ENCODE results near the gene MMAB.

MMAB gene

DNA sequence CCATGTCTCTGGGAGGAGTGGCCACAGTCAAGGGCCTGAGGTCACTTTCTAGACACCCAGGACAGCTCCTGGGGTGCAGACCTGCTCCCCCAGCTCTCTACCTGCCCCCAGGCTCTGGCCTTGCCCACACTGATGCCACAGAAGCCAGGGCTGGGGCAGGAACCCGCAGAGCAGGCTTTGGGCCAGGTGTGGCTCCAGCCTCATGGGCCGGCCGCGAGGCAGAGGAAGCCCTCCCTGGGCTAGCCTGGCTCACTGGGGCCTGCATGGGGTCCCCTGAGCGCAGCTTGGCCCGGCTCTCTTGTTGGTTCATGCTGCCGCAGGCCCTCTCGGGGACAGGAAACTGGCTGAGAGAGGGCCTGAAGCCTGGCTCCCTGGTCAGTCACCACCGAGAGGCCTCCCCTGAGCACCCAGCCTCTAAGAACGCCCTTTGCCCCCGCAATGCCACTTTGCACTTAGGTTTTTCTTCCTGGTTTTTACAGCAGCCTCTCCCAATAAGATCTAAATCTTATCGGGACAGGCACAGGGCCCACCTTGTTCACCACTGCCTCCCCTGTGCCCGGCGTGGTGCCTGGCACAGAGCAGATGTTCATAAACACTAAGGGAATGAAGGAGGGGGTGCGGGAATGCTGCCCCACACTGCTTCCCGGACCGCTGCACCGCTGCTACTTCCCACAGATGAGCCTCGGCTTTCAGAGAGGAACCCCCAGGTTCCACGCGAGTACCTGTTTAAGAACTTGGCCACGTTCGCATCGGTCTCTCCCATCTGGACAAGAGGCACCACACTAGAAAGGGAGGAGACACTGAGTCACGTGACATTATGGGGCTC is 14.7 kb downstream of the MMAB start:
- no peak overlapping the region for H3K4me3 ChIP-seq (replicated peaks in 1 of 2; ENCODE audit: low read depth in 2 of 2, low read length in 2 of 2)
- TF ChIP-seq, protein P1, sequence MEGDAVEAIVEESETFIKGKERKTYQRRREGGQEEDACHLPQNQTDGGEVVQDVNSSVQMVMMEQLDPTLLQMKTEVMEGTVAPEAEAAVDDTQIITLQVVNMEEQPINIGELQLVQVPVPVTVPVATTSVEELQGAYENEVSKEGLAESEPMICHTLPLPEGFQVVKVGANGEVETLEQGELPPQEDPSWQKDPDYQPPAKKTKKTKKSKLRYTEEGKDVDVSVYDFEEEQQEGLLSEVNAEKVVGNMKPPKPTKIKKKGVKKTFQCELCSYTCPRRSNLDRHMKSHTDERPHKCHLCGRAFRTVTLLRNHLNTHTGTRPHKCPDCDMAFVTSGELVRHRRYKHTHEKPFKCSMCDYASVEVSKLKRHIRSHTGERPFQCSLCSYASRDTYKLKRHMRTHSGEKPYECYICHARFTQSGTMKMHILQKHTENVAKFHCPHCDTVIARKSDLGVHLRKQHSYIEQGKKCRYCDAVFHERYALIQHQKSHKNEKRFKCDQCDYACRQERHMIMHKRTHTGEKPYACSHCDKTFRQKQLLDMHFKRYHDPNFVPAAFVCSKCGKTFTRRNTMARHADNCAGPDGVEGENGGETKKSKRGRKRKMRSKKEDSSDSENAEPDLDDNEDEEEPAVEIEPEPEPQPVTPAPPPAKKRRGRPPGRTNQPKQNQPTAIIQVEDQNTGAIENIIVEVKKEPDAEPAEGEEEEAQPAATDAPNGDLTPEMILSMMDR (IDR thresholded peaks at IDR 0.05; ENCODE audit: low read depth, low read length) = no peak
- no peak for DNase-seq (ENCODE audit: low read depth in 2 of 2)

- DNase-seq (ENCODE audit: low read depth in 2 of 2) = no peak
- no peak overlapping the region for H3K4me3 ChIP-seq (replicated peaks in 1 of 2; ENCODE audit: low read depth in 2 of 2, low read length in 2 of 2)
- TF ChIP-seq, protein P1 (IDR thresholded peaks at IDR 0.05; ENCODE audit: low read depth, low read length) = no peak
Observed at GRCh38 chr12:109557805-109558204, 15.5 kb downstream of the MMAB start.

DNA sequence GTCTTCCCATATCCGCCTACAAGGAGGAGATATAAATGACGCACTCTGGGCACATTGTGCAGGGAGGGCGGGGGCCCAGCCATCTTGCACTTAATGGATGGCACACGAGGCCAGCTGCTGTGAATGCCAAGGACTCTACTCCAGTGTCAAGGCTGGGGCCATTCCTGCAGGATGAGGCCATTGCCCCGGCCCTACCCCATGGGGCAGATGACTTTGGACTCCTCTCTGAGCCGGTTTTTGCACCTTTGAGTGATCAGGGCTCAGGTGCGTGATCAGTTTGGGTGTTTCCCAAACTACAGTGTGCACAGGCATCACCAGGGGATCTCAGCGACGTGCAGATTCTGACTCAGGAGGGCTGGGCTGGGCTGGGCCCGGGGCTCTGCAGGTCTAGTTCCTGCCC is 16.1 kb downstream of the MMAB start:
- TF ChIP-seq, protein P1 (IDR thresholded peaks at IDR 0.05; ENCODE audit: low read depth, low read length) = no peak
- no peak overlapping the region for H3K4me3 ChIP-seq (replicated peaks in 1 of 2; ENCODE audit: low read depth in 2 of 2, low read length in 2 of 2)
- no peak for DNase-seq (ENCODE audit: low read depth in 2 of 2)

DNA sequence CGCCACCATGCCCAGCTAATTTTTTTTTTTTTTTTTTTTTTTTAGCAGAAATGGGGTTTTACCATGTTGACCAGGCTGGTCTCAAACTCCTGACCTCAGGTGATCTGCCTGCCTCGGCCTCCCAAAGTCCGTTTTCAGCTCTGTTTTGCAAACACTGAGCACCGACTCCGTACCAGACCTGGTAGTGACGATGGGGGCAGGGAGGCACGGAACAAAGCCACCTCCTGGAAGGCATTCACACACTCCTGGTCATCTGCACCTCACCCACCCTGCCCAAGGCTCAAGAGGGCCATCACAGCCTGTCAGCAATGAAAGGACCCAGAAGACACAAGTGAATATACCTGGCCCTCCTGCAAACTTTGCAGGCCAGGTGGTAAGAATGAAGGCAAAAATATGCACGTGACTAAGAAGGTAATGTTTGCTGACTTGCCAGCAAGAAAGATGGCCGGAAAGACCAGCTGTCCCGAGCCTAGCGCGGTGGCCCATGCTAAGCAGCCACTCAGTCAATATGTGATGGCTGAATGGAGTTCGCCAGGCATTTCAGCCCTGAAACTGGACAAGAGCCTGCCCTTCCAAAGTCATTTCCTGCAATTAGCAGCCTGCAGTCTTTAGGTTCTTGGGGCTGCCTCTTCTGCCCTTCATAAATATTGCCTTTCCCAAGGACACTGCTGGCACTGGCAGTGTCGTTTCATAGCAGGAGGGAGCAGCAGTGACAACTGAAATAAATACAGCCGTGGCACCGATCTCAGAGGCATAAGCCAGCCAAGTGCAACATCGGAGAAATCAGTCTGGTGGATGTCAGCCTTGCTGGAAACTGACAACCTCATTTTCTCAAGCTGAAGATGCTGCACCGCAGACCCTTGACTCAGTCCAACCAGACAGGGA is 17.6 kb downstream of the MMAB start:
- TF ChIP-seq, protein P1 (IDR thresholded peaks at IDR 0.05; ENCODE audit: low read depth, low read length) = no peak
- DNase-seq (ENCODE audit: low read depth in 2 of 2) = no peak
- no peak overlapping the region for H3K4me3 ChIP-seq (replicated peaks in 1 of 2; ENCODE audit: low read depth in 2 of 2, low read length in 2 of 2)

DNA sequence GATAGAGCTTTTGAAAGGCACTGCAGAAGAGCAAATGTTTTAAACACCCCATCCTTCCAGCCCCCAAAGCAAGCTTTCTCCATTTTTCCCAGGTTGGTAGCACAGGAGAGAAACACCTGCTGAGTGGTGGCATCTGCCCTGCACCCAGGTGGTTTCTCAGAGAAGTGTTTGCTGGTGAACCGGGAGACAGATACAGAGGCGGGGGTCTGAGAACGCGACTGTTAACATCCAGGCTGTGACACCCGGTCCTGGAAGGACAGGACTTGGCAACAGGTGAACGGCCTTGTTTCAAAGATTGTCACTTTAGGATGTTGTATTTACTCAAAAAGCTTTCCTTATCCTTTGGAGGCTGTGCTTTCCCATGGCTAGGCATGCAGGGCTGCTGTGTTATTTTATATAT is 18.5 kb downstream of the MMAB start:
- no peak for DNase-seq (ENCODE audit: low read depth in 2 of 2)
- no peak overlapping the region for H3K4me3 ChIP-seq (replicated peaks in 1 of 2; ENCODE audit: low read depth in 2 of 2, low read length in 2 of 2)
- TF ChIP-seq, protein P1 (IDR thresholded peaks at IDR 0.05; ENCODE audit: low read depth, low read length) = no peak

DNA sequence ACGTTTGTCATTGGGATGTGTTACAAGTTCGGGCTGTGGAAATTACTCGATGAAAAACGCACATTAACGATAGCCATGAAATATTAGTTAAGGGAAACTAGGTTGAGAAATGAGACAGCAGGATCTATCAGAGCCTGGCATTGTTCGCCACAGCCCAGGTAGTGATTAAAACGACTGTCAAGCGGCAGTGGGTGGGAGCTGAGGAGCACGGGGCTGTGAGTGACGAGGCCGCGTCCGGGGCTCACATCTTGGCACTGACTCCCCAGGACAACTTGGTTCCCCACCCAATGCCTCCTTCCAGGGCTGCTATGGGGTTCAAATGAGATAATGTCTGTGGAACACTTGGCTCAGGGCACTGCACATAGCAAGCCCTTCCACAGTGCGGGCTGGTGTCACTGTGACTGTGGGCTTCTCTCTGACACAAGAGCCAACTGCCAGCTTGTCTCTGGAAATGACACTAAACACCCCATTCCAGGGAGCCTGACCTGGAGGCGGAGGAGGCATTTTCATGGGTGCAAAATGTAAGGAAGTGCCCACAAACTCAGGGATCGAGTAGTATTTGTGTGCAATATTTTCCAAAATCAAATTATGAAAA is 19.3 kb downstream of the MMAB start:
- TF ChIP-seq, protein P1 (IDR thresholded peaks at IDR 0.05; ENCODE audit: low read depth, low read length) = no peak
- DNase-seq (ENCODE audit: low read depth in 2 of 2) = no peak
- H3K4me3 ChIP-seq (replicated peaks in 1 of 2; ENCODE audit: low read depth in 2 of 2, low read length in 2 of 2) = no peak overlapping the region

All from cardiac fibroblast (primary cell).